Stimulated activated CD4-positive, alpha-beta T cell treated with anti-CD3 and anti-CD28 coated beads, Interleukin-12 subunit alpha, Interleukin-12 subunit beta, amount 100 ng/mL, for 4 hours (primary cell): Measurements from ENCODE around the gene BLVRA.
A peak's percentile ranks its signal among the peaks of the same experiment; 100 is the strongest.

Experiments
- DNase-seq: peaks from one replicate; pipeline ENCODE4 v3.0.0-alpha.2; 2020

The BLVRA gene

GRCh38 chr7:43750016-43750887 lies 8.2 kb upstream of the BLVRA start:
- DNase-seq, result no peak

- no peak for DNase-seq
Measured at GRCh38 chr7:43752411-43752810, 6.1 kb upstream of the BLVRA start.

GRCh38 chr7:43753271-43753810 lies 5.1 kb upstream of the BLVRA start:
- no peak for DNase-seq

GRCh38 chr7:43753843-43754242 lies 4.6 kb upstream of the BLVRA start:
- no peak for DNase-seq

GRCh38 chr7:43754596-43754995 lies 3.9 kb upstream of the BLVRA start:
- DNase-seq, result no peak

GRCh38 chr7:43756368-43757072 lies 2.0 kb upstream of the BLVRA start:
- no peak for DNase-seq

- no peak for DNase-seq
Measured at GRCh38 chr7:43757073-43757720, 1.3 kb upstream of the BLVRA start.

- DNase-seq, result peak; percentile 40
Measured at GRCh38 chr7:43758822-43759683, 573 bp downstream of the BLVRA start.

- DNase-seq, result no peak
Measured at GRCh38 chr7:43760861-43761260, 2.4 kb downstream of the BLVRA start.

- no peak for DNase-seq
Measured at GRCh38 chr7:43761382-43761781, 2.9 kb downstream of the BLVRA start.

- DNase-seq, result no peak
Measured at GRCh38 chr7:43761938-43762692, 3.6 kb downstream of the BLVRA start.

GRCh38 chr7:43763183-43763582 lies 4.7 kb downstream of the BLVRA start:
- no peak for DNase-seq

GRCh38 chr7:43764039-43764761 lies 5.7 kb downstream of the BLVRA start:
- DNase-seq, result peak; percentile 61

GRCh38 chr7:43764807-43765491 lies 6.5 kb downstream of the BLVRA start:
- no peak for DNase-seq

GRCh38 chr7:43766564-43766963 lies 8.1 kb downstream of the BLVRA start:
- no peak for DNase-seq

GRCh38 chr7:43767311-43767710 lies 8.8 kb downstream of the BLVRA start:
- no peak for DNase-seq

- DNase-seq, result no peak
Measured at GRCh38 chr7:43768201-43768886, 9.9 kb downstream of the BLVRA start.

GRCh38 chr7:43768887-43769272 lies 10.4 kb downstream of the BLVRA start:
- no peak for DNase-seq

GRCh38 chr7:43769281-43769680 lies 10.8 kb downstream of the BLVRA start:
- DNase-seq, result no peak
